BE2C (cell line): ENCODE results near the gene GGT5.
"Not testable (repeated sequence)": the region's sequence is repeated elsewhere in the genome, so short reads cannot be mapped to it uniquely, and the experiment has no call there.

ENCODE experiments used
- DNase-seq: peaks from one replicate; pipeline ENCODE4 v3.0.0-alpha.2; 2020
- H3K27me3 ChIP-seq: fragments of 250-450 bp; sonication (Bioruptor Pico); 2 replicates; pipeline ENCODE4 v1.5.1; 2020; ENCODE audit warnings: mild to moderate bottlenecking
- H3K36me3 ChIP-seq: fragments of 250-450 bp; sonication (Bioruptor Pico); 2 replicates; pipeline ENCODE4 v1.5.1; 2020; ENCODE audit warnings: mild to moderate bottlenecking
- H3K4me1 ChIP-seq: fragments of 250-450 bp; sonication (Bioruptor Pico); 2 replicates; pipeline ENCODE4 v1.5.1; 2020
- H3K4me3 ChIP-seq: 2 replicates; pipeline ENCODE4 v1.5.1; 2011; ENCODE audit warnings: low read depth, low read length
- H3K9me3 ChIP-seq: fragments of 250-450 bp; sonication (Bioruptor Pico); 2 replicates; pipeline ENCODE4 v1.5.1; 2020
- TF ChIP-seq, protein P1 (sequence below): IDR thresholded peaks from 2 replicates; pipeline ENCODE4 v1.5.1; 2012; ENCODE audit warnings: mild to moderate bottlenecking, low read depth, low read length

The GGT5 gene

DNA sequence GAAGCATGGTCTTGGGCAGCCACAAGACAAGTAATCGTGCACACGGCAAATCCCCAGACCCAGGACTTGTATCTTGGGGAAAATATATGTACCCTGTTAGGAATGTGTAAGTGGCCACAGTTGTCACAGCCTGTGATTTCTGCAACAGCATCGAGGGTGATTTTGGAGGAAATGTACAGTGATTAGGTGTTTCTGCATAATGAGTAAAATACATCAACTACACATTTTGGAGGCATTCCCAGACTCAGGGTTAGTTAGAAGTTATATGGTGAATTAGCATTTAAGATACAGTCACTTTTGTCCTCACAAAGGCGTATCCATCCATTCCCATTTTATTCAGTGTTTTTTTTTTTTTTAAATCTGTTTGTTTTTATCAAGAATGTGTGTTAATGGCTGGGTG is 35.2 kb downstream of the GGT5 start:
- no peaks in the 10 kb centered on the region for H3K9me3 ChIP-seq
- no peaks in the 10 kb centered on the region for H3K4me1 ChIP-seq
- no peaks in the 10 kb centered on the region for H3K36me3 ChIP-seq
- DNase-seq, result no peak
- TF ChIP-seq, protein P1, sequence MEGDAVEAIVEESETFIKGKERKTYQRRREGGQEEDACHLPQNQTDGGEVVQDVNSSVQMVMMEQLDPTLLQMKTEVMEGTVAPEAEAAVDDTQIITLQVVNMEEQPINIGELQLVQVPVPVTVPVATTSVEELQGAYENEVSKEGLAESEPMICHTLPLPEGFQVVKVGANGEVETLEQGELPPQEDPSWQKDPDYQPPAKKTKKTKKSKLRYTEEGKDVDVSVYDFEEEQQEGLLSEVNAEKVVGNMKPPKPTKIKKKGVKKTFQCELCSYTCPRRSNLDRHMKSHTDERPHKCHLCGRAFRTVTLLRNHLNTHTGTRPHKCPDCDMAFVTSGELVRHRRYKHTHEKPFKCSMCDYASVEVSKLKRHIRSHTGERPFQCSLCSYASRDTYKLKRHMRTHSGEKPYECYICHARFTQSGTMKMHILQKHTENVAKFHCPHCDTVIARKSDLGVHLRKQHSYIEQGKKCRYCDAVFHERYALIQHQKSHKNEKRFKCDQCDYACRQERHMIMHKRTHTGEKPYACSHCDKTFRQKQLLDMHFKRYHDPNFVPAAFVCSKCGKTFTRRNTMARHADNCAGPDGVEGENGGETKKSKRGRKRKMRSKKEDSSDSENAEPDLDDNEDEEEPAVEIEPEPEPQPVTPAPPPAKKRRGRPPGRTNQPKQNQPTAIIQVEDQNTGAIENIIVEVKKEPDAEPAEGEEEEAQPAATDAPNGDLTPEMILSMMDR, result no peak
- H3K4me3 ChIP-seq, result no peak overlapping the region
- no peaks in the 10 kb centered on the region for H3K27me3 ChIP-seq

DNA sequence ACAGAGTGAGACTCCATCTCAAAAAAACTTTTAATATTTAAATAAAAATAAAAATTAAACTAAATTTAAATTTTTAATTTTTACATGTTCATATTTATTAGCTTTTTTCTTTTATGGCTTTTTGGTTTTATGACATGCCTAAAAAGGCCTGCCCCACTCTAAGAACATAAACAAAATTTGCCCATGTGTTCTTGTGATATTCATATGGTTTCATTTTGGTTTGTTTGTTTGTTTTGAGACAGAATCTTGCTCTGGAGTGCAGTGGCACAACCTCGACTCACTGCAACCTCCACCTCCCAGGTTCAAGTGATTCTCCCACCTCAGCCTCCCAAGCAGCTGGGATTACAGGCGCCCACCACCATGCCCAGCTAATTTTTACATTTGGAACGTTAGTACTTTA is 35.9 kb downstream of the GGT5 start:
- Histone ChIP-seq H3K4me3 (no peak overlapping the region), H3K9me3 (0 out of 2 replicates have a peak, but pooled peaks cover under 1% of the 10 kb centered on the region), H3K36me3 (no peaks in the 10 kb centered on the region), H3K4me1 (no peaks in the 10 kb centered on the region), H3K27me3 (no peaks in the 10 kb centered on the region)
- TF ChIP-seq, protein P1, result no peak
- DNase-seq, result no peak

GRCh38 chr22:24208012-24208749 is 36.7 kb downstream of the GGT5 start:
- Histone ChIP-seq H3K27me3 (no peaks in the 10 kb centered on the region), H3K4me1 (no peaks in the 10 kb centered on the region), H3K9me3 (0 out of 2 replicates have a peak, but pooled peaks cover 2% of the 10 kb centered on the region), H3K36me3 (no peaks in the 10 kb centered on the region), H3K4me3 (no peak overlapping the region)
- no peak for DNase-seq
- TF ChIP-seq, protein P1, result no peak

- DNase-seq, result no peak
- no peak overlapping the region for H3K4me3 ChIP-seq
Measured at GRCh38 chr22:24207264-24208011, 37.4 kb downstream of the GGT5 start.

DNA sequence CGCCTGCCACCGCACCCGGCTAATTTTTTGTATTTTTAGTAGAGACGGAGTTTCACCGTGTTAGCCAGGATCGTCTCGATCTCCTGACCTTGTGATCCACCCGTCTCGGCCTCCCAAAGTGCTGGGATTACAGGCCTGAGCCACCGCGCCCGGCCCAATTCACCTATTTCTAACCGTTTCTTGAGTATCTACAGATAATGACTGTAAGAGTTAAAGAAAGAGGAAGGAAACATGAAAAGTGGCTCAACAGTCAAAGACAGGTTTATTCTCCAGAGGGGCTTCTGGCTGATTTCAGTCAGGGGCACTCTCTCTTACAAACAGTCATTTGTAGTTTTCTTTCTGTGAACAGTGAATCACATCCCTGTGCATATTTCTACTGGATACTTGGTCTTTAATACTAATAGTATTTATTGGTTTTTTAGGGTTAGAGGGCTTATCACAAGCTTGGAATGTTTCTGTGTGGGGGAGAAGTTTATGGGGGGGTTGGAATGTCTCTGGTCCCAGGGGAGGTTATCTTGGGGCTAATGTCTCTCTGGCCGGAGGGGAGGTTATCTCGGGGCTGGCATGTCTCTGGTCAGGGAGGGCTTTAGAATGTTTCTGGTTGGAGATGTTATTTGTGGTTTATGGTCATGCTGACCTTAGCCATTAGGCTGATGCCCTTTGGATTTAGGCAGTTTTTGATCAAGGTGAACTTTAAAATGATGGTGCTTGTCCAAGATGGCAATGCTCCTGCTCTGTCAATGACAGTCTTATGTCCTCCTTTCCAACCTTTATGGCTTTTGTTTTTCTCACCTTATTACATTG is 38.2 kb downstream of the GGT5 start:
- H3K4me1 ChIP-seq, H3K9me3 ChIP-seq, H3K4me3 ChIP-seq, DNase-seq, H3K27me3 ChIP-seq, H3K36me3 ChIP-seq: not testable (repeated sequence)

More at GRCh38 chr22:24207264-24208011, 37.4 kb downstream of the GGT5 start:
- H3K4me1 ChIP-seq, result no peaks in the 10 kb centered on the region
- TF ChIP-seq, protein P1, result no peak
- H3K36me3 ChIP-seq, result no peaks in the 10 kb centered on the region
- H3K9me3 ChIP-seq, result 0 out of 2 replicates have a peak, but pooled peaks cover 2% of the 10 kb centered on the region
- no peaks in the 10 kb centered on the region for H3K27me3 ChIP-seq

- peaks cover 2% of the 10 kb centered on the region; the same call in 1 of the 2 replicates for H3K9me3 ChIP-seq
- no peak for DNase-seq
- H3K4me1 ChIP-seq, result no peaks in the 10 kb centered on the region
- no peaks in the 10 kb centered on the region for H3K36me3 ChIP-seq
- H3K4me3 ChIP-seq, result no peak overlapping the region
- H3K27me3 ChIP-seq, result no peaks in the 10 kb centered on the region
- TF ChIP-seq, protein P1, result no peak
Measured at GRCh38 chr22:24205438-24206195, 39.3 kb downstream of the GGT5 start.

DNA sequence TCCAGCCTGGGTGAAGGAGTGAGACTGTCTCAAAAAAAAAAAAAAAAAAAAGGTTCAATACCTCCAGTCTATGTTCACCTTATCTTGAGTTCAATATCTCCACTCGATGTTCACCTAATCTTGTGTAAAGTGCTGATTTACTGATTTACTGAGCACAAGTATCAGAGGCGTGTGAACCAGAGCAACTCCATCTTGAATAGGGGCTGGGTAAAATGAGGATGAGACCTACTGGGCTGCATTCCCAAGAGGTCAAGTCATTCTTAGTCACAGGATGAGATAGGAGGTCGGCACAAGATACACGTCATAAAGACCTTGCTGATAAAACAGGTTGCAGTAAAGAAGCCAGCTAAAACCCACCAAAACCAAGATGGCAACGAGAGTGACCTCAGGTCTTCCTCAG is 41.0 kb downstream of the GGT5 start:
- not testable (repeated sequence) for H3K27me3 ChIP-seq, H3K9me3 ChIP-seq, H3K4me3 ChIP-seq, DNase-seq, H3K36me3 ChIP-seq, H3K4me1 ChIP-seq
